Measurements from ENCODE around the gene EGR4.

The EGR4 gene

GRCh38 chr2:73244580-73244979, 48.8 kb downstream of the EGR4 start:
- DNase-seq, result no peak

DNA sequence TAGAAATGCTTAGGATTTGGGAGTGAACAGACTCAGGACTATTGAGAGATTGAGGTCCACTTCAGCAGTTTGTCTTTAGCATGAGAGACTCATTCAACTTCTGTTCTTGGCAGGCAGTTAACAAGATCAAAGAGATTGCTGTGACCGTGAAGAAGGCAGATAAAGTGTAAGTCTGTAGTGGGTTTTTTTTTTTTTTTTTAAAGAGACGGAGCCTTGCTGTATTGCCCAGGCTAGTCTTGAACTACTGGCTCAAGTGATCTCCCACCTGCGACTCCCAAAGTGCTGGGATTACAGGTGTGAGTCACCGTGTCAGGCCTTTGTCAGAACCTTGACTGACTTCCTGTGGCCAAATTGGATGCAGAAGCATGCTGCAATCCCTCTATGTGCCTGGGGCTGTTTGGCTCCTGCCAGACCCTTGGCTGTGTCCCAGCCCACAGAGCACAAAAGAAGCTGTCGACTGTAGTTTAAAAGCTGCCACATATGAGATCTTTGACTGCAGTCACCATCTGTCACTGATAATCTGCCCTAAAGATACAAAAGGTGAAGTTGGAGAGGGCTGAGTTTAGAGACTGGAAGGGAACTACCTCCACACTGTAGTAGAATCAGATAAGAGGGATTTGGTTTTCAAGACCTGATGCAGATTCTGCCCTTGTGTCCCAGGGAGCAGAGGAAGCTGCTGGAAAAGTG, 49.3 kb downstream of the EGR4 start:
- no peak for DNase-seq

Data from GF-D8 (cell line).